ENCODE measurements around the gene ECEL1. TPM values are rescaled to one million over a fixed set of nuclear protein-coding genes. Genes with fewer than 3 reads are reported as not detected.

The ECEL1 gene
- polyA plus RNA-seq, 4 donors = 0.38 to 1.7 TPM; not detected in 2

DNA sequence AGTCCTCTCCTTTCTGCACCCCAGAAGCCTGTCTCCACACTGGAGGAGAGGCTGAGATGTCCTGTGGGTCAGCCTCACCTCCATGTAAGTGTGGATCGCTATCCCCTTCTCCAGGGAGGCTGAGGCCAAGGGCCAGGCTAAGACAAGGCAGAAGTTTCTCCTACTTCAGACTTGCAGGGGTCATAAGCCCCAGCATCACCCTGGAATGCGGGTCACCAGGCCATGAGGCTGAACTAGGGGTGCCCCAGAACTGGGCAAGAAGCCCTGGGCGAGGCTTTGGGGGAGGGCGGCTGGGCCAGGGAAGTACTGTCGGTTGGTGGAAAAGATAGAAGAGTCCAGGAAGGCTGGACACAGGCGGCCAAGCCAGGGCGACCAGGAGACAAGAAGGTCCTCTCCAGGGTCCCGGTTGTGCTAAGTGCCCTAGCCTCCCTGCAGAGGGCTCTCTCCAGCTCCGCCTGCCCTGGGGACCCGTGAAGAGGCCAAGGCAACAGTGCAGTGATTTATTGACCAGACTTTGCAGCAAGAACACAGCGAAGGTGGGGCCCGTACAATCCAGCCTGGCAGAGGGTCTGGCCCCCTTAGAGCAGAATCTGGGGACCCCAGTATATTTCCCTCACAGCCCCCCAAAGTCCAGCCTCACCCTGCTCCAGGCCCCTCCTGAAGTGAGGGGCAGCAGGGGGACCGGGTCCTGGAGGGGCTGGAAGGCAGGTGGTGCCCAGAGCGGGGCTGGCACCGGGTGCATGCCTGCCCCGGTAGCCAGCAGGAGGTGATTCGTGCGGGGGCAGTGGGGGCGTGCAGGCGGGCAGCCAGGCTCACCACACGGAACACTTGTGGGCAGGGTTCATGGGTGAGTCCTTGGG, 8.1 kb downstream of the ECEL1 start:
- Histone ChIP-seq H3K27ac (ENCODE audit: low read depth in 1 of 3, low read length in 2 of 3) (no peak overlapping the region), H3K36me3 (ENCODE audit: control insufficient read depth in 3 of 3, insufficient read depth in 2 of 3, low read depth in 1 of 3, low read length in 3 of 3) (no peaks in the 10 kb centered on the region), H3K4me3 (ENCODE audit: low read depth in 1 of 3, low read length in 3 of 3) (no peak overlapping the region), H3K27me3 (ENCODE audit: control insufficient read depth in 3 of 3, insufficient read depth in 3 of 3, low read length in 3 of 3) (peaks cover 0 to 30% (median 7%) of the 10 kb centered on the region in 3 donors), H3K9me3 (ENCODE audit: control insufficient read depth in 2 of 2, insufficient read depth in 1 of 2, low read depth in 1 of 2, low read length in 1 of 2) (no peaks in the 10 kb centered on the region), H3K4me1 (ENCODE audit: control insufficient read depth in 3 of 3, insufficient read depth in 2 of 3, low read depth in 1 of 3, low read length in 2 of 3) (no peaks in the 10 kb centered on the region)
- 48 to 72% (median 61%) methylated on average over 20 to 21 of the region's 21 CpGs for WGBS, 3 donors
- DNase-seq (no peak), FAIRE-seq (no peak)

DNA sequence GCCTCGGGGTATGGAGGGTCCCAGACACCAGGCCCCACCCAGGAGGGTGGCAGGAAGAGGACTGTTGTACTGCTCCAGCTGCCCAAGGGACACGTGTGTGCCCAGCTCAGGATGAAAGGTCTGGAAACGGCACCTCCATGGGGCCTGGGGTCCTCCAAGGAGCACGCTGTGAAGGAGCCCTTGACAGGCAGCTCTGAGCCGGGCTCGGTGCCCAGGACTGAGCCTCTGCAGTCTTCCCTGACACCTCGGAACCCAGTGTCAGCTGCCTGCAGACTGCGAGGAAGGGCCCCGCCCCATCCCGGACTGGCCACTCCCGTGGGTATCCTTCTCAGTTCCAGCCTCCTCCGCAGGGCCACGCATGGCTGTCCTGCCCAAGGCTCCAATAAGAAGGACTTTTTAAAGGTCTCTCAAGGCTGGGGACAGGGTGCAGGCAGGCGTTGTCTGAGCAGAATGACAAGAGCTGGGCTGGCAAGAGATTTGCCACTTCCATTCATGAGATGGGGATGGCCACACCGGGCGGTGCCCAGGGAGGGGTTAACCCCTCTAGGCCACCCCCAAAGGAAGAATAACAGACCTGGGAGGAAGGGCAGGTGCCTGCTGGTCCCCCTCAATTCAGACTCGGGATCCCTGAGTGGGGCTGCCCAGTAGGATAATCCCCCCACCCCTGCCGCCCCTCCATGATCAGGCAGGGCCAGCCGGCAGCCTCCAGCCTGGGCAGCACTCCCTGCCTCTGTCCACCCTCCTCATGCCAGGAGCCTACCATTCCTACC, 8.9 kb downstream of the ECEL1 start:
- no peaks in the 10 kb centered on the region for H3K36me3 ChIP-seq (ENCODE audit: control insufficient read depth in 3 of 3, insufficient read depth in 2 of 3, low read depth in 1 of 3, low read length in 3 of 3)
- 46 to 68% (median 57%) methylated on average over 19 of the region's 19 CpGs for WGBS, 3 donors
- H3K4me3 ChIP-seq (ENCODE audit: low read depth in 1 of 3, low read length in 3 of 3) = no peak overlapping the region
- H3K27me3 ChIP-seq (ENCODE audit: control insufficient read depth in 3 of 3, insufficient read depth in 3 of 3, low read length in 3 of 3) = peaks cover 0 to 30% (median 3%) of the 10 kb centered on the region in 3 donors
- no peaks in the 10 kb centered on the region for H3K4me1 ChIP-seq (ENCODE audit: control insufficient read depth in 3 of 3, insufficient read depth in 2 of 3, low read depth in 1 of 3, low read length in 2 of 3)
- H3K9me3 ChIP-seq (ENCODE audit: control insufficient read depth in 2 of 2, insufficient read depth in 1 of 2, low read depth in 1 of 2, low read length in 1 of 2) = no peaks in the 10 kb centered on the region
- FAIRE-seq = no peak
- no peak overlapping the region for H3K27ac ChIP-seq (ENCODE audit: low read depth in 1 of 3, low read length in 2 of 3)
- DNase-seq = no peak

DNA sequence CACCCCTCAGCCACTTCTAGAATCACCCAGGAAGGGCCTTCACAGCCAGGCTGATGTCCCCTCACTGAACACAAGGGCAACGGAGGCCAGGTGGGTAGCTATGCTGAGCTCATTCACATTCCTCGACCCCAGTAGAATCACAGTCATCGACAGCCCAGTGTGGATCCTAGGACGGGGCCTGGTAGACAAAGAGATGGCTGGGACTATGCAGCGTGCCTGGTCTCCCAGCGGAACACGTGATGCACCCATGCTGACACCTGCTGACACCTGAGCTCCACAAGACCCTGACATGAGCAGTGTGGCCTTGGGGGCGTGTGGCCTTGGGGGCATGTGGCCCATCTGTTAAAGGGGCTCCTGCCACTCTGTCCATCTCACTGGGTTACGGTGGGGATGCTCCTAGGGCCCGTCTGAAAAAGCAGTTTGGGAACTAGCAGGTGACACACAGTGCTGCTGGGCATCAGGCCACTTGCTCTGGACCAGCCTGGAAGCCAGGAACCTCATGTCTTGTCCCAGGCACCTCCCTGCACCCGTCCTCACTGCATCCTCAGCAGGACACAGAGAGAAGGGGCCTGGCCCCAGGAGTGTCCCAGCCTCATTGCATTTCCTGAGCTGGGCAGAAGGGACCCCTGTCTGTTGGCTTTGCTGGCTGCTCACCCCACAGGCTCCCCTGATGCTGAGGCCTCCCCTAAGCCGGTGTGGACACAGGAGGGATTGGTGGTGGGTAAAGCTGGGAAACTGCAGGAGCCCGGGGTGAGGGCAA, 9.7 kb downstream of the ECEL1 start:
- FAIRE-seq = no peak
- no peaks in the 10 kb centered on the region for H3K36me3 ChIP-seq (ENCODE audit: control insufficient read depth in 3 of 3, insufficient read depth in 2 of 3, low read depth in 1 of 3, low read length in 3 of 3)
- no peak for DNase-seq
- H3K27ac ChIP-seq (ENCODE audit: low read depth in 1 of 3, low read length in 2 of 3) = no peak overlapping the region
- 82 to 92% (median 89%) methylated on average over 13 of the region's 13 CpGs for WGBS, 3 donors
- H3K4me3 ChIP-seq (ENCODE audit: low read depth in 1 of 3, low read length in 3 of 3) = no peak overlapping the region
- H3K27me3 ChIP-seq (ENCODE audit: control insufficient read depth in 3 of 3, insufficient read depth in 3 of 3, low read length in 3 of 3) = peaks cover 0 to 29% (median 4%) of the 10 kb centered on the region in 3 donors
- no peaks in the 10 kb centered on the region for H3K9me3 ChIP-seq (ENCODE audit: control insufficient read depth in 2 of 2, insufficient read depth in 1 of 2, low read depth in 1 of 2, low read length in 1 of 2)
- no peaks in the 10 kb centered on the region for H3K4me1 ChIP-seq (ENCODE audit: control insufficient read depth in 3 of 3, insufficient read depth in 2 of 3, low read depth in 1 of 3, low read length in 2 of 3)

DNA sequence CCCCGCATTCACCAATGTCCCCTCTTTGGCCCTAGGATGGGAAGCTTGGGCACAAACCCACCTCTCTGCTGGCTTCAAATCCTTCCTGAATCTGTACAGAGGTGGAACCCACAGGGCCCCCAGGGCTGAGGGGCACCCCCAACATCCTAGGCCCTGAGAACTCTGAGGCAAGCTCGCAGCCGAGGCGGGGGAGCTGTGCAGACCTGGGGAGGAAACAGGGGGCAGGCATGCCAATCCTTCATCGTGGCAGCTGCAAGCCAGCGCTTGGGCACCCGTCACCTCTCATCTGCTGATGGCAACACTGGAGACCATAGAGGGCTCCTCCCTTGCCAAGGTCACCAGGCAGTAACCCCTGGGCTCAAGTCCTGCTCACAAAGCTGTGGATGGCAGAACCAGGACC, 10.8 kb downstream of the ECEL1 start:
- Histone ChIP-seq H3K27me3 (ENCODE audit: control insufficient read depth in 3 of 3, insufficient read depth in 3 of 3, low read length in 3 of 3) (peaks cover 0 to 26% (median 4%) of the 10 kb centered on the region in 3 donors), H3K4me1 (ENCODE audit: control insufficient read depth in 3 of 3, insufficient read depth in 2 of 3, low read depth in 1 of 3, low read length in 2 of 3) (no peaks in the 10 kb centered on the region), H3K4me3 (ENCODE audit: low read depth in 1 of 3, low read length in 3 of 3) (no peak overlapping the region), H3K27ac (ENCODE audit: low read depth in 1 of 3, low read length in 2 of 3) (no peak overlapping the region), H3K36me3 (ENCODE audit: control insufficient read depth in 3 of 3, insufficient read depth in 2 of 3, low read depth in 1 of 3, low read length in 3 of 3) (no peaks in the 10 kb centered on the region), H3K9me3 (ENCODE audit: control insufficient read depth in 2 of 2, insufficient read depth in 1 of 2, low read depth in 1 of 2, low read length in 1 of 2) (peaks cover 0 to 2% of the 10 kb centered on the region in 2 donors)
- FAIRE-seq (no peak), DNase-seq (no peak)
- 85 to 92% (median 87%) methylated on average over 7 of the region's 7 CpGs for WGBS, 3 donors

DNA sequence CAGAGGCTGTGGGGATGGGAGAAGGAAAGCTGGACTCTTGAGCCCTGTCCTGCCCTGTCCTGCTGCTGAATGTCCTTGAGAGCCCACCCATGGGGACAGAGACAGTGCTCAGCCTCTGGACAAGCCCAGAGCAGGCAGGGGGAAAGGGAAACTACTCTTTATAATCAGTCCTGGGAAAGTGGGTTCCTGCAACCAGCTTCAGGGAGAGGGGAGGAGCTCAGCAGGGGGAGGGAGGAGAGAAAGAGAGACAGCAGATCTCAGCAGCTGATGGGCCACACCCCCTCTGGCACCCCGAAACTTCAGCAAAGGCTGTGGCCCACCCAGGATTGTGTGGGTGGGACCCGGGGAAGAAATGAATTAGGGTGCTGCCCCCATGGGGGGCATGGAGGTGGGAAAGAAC, 11.6 kb downstream of the ECEL1 start:
- H3K4me3 ChIP-seq (ENCODE audit: low read depth in 1 of 3, low read length in 3 of 3) = no peak overlapping the region
- no peak for DNase-seq
- H3K4me1 ChIP-seq (ENCODE audit: control insufficient read depth in 3 of 3, insufficient read depth in 2 of 3, low read depth in 1 of 3, low read length in 2 of 3) = no peaks in the 10 kb centered on the region
- peaks cover 0 to 21% (median 4%) of the 10 kb centered on the region in 3 donors for H3K27me3 ChIP-seq (ENCODE audit: control insufficient read depth in 3 of 3, insufficient read depth in 3 of 3, low read length in 3 of 3)
- 49 to 66% (median 60%) methylated on average over 2 of the region's 2 CpGs for WGBS, 3 donors
- H3K27ac ChIP-seq (ENCODE audit: low read depth in 1 of 3, low read length in 2 of 3) = no peak overlapping the region
- H3K36me3 ChIP-seq (ENCODE audit: control insufficient read depth in 3 of 3, insufficient read depth in 2 of 3, low read depth in 1 of 3, low read length in 3 of 3) = no peaks in the 10 kb centered on the region
- FAIRE-seq = no peak
- peaks cover 0 to 2% of the 10 kb centered on the region in 2 donors for H3K9me3 ChIP-seq (ENCODE audit: control insufficient read depth in 2 of 2, insufficient read depth in 1 of 2, low read depth in 1 of 2, low read length in 1 of 2)

DNA sequence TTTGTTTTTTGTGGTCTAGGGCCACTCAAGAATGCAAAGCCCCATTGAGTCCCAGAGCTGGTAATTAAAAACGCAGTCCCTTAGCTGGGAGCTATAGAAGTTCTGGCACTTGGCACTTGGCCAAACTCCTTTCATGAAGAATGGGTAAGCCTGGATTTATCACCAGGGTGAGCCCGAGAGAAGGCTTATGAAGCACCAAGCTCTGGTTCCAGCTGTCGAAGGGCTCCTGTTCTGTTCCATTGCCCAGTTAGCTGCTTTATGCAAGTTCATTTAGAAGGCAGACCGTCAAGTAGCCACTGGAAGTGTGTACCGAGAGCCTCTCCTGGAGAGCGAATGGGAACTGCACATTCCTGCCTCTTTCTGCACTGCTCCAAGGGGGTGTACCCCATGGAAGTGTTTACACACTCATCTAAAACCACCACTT, 14.2 kb downstream of the ECEL1 start:
- H3K9me3 ChIP-seq (ENCODE audit: control insufficient read depth in 2 of 2, insufficient read depth in 1 of 2, low read depth in 1 of 2, low read length in 1 of 2) = peaks cover 0 to 2% of the 10 kb centered on the region in 2 donors
- DNase-seq (peak in 1 of 2 donors; percentile 27), FAIRE-seq (no peak)
- H3K27me3 ChIP-seq (ENCODE audit: control insufficient read depth in 3 of 3, insufficient read depth in 3 of 3, low read length in 3 of 3) = peaks cover 0 to 20% (median 4%) of the 10 kb centered on the region in 3 donors
- no peak overlapping the region for H3K4me3 ChIP-seq (ENCODE audit: low read depth in 1 of 3, low read length in 3 of 3)
- no peaks in the 10 kb centered on the region for H3K4me1 ChIP-seq (ENCODE audit: control insufficient read depth in 3 of 3, insufficient read depth in 2 of 3, low read depth in 1 of 3, low read length in 2 of 3)
- no peak overlapping the region for H3K27ac ChIP-seq (ENCODE audit: low read depth in 1 of 3, low read length in 2 of 3)
- WGBS, 3 donors = 28 to 32% (median 28%) methylated on average over 6 of the region's 6 CpGs
- no peaks in the 10 kb centered on the region for H3K36me3 ChIP-seq (ENCODE audit: control insufficient read depth in 3 of 3, insufficient read depth in 2 of 3, low read depth in 1 of 3, low read length in 3 of 3)

DNA sequence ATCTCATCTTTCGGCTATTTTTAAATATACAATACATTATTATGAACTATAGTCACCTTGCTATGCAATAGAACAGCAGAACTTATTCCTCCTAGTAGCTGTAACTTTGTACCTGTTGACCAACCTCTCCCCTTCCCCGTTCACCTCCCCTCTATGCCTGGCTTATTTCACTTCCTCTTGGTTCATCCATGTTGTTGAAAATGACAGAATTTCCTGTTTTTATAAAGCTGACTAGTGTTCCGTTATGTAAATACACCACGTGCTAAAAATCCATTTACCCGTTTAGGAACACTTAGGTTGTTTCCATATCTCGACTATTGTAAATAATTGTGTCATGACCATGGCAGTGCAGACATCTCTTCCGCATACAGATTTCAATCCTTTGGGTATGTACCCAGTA, 21.4 kb downstream of the ECEL1 start:
- no peaks in the 10 kb centered on the region for H3K9me3 ChIP-seq (ENCODE audit: control insufficient read depth in 2 of 2, insufficient read depth in 1 of 2, low read depth in 1 of 2, low read length in 1 of 2)
- 59 to 73% (median 63%) methylated on average over 7 of the region's 7 CpGs for WGBS, 3 donors
- no peak overlapping the region for H3K4me3 ChIP-seq (ENCODE audit: low read depth in 1 of 3, low read length in 3 of 3)
- H3K27me3 ChIP-seq (ENCODE audit: control insufficient read depth in 3 of 3, insufficient read depth in 3 of 3, low read length in 3 of 3) = peaks cover 0 to 4% (median 3%) of the 10 kb centered on the region in 3 donors
- no peak overlapping the region for H3K27ac ChIP-seq (ENCODE audit: low read depth in 1 of 3, low read length in 2 of 3)
- FAIRE-seq = no peak
- H3K4me1 ChIP-seq (ENCODE audit: control insufficient read depth in 3 of 3, insufficient read depth in 2 of 3, low read depth in 1 of 3, low read length in 2 of 3) = no peaks in the 10 kb centered on the region
- no peaks in the 10 kb centered on the region for H3K36me3 ChIP-seq (ENCODE audit: control insufficient read depth in 3 of 3, insufficient read depth in 2 of 3, low read depth in 1 of 3, low read length in 3 of 3)
- no peak for DNase-seq

DNA sequence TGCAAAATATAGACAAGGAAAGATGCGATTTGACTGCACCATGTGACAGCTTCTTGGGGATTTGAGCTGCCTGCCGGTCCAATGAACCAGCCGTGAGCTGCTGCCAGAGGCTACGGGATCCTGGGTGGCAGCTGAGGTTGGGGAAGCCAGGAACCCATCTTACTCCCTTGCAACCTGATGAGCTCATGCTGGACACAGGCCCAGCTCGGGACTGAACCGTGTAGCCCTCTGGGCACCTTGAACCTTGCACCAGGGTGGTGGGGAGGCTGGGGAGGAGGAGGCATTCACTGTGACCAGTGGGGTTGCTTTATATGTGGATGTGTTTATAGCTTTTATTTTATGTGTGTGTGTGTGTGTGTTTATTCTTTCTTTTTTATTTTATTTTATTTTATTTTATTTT, 22.6 kb downstream of the ECEL1 start:
- Histone ChIP-seq H3K4me1 (ENCODE audit: control insufficient read depth in 3 of 3, insufficient read depth in 2 of 3, low read depth in 1 of 3, low read length in 2 of 3) (no peaks in the 10 kb centered on the region), H3K9me3 (ENCODE audit: control insufficient read depth in 2 of 2, insufficient read depth in 1 of 2, low read depth in 1 of 2, low read length in 1 of 2) (no peaks in the 10 kb centered on the region), H3K27me3 (ENCODE audit: control insufficient read depth in 3 of 3, insufficient read depth in 3 of 3, low read length in 3 of 3) (peaks cover 0 to 4% (median 3%) of the 10 kb centered on the region in 3 donors), H3K4me3 (ENCODE audit: low read depth in 1 of 3, low read length in 3 of 3) (no peak overlapping the region), H3K27ac (ENCODE audit: low read depth in 1 of 3, low read length in 2 of 3) (no peak overlapping the region), H3K36me3 (ENCODE audit: control insufficient read depth in 3 of 3, insufficient read depth in 2 of 3, low read depth in 1 of 3, low read length in 3 of 3) (no peaks in the 10 kb centered on the region)
- WGBS, 3 donors = 50 to 84% (median 71%) methylated on average over 6 of the region's 6 CpGs
- FAIRE-seq = no peak
- DNase-seq = peak in 1 of 2 donors; percentile 51
